GM10266 (cell line): ENCODE results near the gene ALS2CL.

ENCODE experiments used
- DNase-seq: peaks from one replicate; pipeline ENCODE4 v3.0.0; 2012; ENCODE audit errors: extremely low spot score
- CTCF ChIP-seq: IDR thresholded peaks from 2 replicates; pipeline ENCODE4 v1.5.1; 2012; ENCODE audit warnings: mild to moderate bottlenecking, low read depth; ENCODE audit not compliant: control insufficient read depth, insufficient read depth; ENCODE audit errors: missing control alignments

The ALS2CL gene

GRCh38 chr3:46710671-46711295 is 17.3 kb upstream of the ALS2CL start:
- TF ChIP-seq CTCF: no peak
- no peak for DNase-seq

- DNase-seq: no peak
- no peak for TF ChIP-seq CTCF
Measured at GRCh38 chr3:46710229-46710628, 16.8 kb upstream of the ALS2CL start.

GRCh38 chr3:46709721-46710120 is 16.2 kb upstream of the ALS2CL start:
- TF ChIP-seq CTCF: no peak
- no peak for DNase-seq

DNA sequence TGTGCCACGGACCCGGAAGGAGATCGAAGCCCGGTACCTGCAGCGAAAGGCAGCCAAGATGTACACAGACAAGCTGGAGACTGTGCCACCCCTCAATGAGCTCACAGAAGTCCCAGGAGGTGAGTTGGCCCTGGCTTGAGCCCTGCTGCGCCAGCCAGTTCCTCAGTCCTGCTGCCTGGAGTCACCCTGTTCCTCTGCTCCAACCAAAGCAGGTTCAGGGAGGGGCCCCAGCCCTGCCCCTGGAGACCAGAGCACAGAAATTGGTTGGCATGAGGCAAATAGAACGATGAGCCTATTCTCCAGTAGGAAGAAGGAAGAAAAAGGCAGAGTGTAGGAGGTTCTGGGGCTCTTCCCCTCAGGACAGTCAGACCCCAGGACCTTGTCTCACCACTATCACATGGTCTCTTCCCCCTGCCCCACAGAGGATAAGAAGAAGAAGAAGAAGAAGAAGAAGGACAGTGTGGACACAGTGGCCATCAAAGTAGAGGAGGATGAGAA is 15.7 kb upstream of the ALS2CL start:
- no peak for TF ChIP-seq CTCF
- no peak for DNase-seq

DNA sequence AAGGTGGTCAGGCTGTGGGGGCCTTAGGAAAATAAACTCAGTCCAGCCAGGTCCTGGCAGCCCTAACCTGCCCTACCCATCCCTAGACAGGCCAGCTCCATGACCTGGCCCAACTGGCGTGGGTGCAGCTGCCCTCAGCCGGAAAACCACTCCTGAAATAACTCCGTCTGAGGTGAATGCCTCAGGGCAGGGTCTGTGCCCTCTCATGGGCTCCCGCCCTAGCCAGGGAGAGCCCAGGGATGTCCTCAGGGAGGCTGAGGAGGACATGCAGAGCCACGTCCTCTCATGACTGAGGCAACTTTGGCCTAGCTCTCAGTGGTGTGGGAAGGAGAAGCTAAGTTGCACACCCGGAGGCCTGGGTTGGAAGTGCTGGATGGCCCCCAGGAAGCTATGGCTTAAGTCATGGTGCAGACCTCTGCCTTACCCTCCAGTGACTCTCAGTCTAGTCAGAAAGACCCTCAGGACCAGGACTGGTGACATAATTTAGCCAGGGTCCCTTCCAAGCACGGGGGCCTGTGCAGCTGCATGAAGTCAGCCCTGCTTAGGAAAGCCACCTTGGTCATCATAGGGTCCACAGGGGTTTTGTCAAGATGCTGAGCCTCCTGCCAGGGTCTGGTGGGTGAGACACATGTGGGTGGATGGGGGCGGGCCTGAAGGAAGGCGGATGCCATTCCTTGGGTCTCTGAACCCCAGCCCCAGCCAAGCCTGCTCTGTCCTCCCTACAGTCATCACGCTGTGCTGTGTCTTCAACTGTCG is 15.1 kb upstream of the ALS2CL start:
- TF ChIP-seq CTCF: no peak

DNA sequence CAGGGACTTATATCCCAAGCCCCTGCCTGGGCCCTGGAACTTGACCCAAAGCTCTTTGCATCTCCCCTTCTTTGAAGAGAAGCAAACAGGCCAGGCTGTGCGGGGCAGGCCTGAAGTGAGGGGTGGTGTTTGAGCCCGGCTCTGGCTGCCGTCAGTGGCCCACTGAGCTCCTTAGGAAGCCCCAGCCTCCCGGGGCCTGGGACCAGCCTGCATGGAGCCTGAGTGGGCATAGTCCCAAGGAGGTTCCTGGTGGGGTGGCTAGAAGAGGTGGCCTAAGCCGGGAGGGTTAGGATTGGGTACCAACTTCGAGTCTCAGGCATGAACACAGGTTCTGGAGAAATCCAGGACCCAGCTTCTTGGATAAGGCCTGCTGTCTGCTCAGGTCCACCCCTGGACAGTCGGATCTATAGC is 14.1 kb upstream of the ALS2CL start:
- TF ChIP-seq CTCF: no peak
- DNase-seq: no peak

More for the DNA sequence above, 15.1 kb upstream of the ALS2CL start:
- DNase-seq: no peak
